Stimulated activated CD4-positive, alpha-beta T cell treated with anti-CD3 and anti-CD28 coated beads, Interleukin-2, amount 100 ng/mL, for 24 hours (primary cell): ENCODE results near the gene PPIP5K2.
A peak's percentile ranks its signal among the peaks of the same experiment; 100 is the strongest.

ENCODE experiments used
- DNase-seq, 2 donors: peaks; one replicate each; pipeline ENCODE4 v3.0.0-alpha.2; 2020

Gene PPIP5K2

GRCh38 chr5:103254921-103255320, 134.8 kb downstream of the PPIP5K2 start:
- DNase-seq, result no peak

GRCh38 chr5:103255691-103256090, 135.6 kb downstream of the PPIP5K2 start:
- DNase-seq, result no peak

GRCh38 chr5:103256178-103256577, 136.1 kb downstream of the PPIP5K2 start:
- DNase-seq, result no peak

GRCh38 chr5:103258368-103258956, 138.4 kb downstream of the PPIP5K2 start, which contains the start of gene MACIR:
Gene MACIR, plus strand, starts transcription at chr5:103258763. Its CDS starts 17,157 bp downstream, at chr5:103275920.
- DNase-seq, result peak; percentile 85 to 94

- DNase-seq, result peak; percentile 57 to 68
Measured at GRCh38 chr5:103258957-103259704, 139.0 kb downstream of the PPIP5K2 start.

GRCh38 chr5:103259705-103260355, 139.7 kb downstream of the PPIP5K2 start:
- no peak for DNase-seq

GRCh38 chr5:103260951-103261350, 140.8 kb downstream of the PPIP5K2 start:
- DNase-seq, result no peak
